Activated T-cell treated with anti-CD3 and anti-CD28 coated beads, Interleukin-2, amount 50 U/mL, for 48 hours (primary cell): ENCODE measurements around the gene L1CAM.

Source experiments
- DNase-seq, 2 experiments: peaks; one replicate each; pipeline ENCODE4 v3.0.0-alpha.2; 2020

Gene L1CAM

GRCh38 chrX:153862369-153863250, 23.4 kb downstream of the L1CAM start:
- peak in 1 of 2 experiments; percentile 13 for DNase-seq

GRCh38 chrX:153861733-153862310, 24.2 kb downstream of the L1CAM start:
- no peak for DNase-seq

DNA sequence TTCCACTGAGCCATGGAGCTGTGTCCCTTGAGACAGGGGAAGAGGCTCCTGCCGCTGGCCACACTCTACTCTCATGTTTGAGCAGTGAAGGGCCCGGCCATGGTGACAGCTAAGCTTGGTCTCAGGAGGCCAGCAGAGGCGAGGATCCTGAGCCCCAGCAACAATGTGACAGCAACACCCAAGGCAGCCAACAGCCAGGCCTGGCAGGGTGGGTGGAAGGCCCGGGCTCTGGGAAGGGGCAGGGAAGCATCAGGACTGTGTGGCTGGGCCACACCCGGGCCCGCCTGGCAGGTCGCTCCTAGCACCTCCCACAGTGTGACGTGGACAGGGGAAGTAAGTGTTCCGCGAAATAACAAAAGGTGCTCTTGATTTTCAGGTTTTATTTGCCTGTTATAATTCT, 24.8 kb downstream of the L1CAM start:
- DNase-seq = no peak

DNA sequence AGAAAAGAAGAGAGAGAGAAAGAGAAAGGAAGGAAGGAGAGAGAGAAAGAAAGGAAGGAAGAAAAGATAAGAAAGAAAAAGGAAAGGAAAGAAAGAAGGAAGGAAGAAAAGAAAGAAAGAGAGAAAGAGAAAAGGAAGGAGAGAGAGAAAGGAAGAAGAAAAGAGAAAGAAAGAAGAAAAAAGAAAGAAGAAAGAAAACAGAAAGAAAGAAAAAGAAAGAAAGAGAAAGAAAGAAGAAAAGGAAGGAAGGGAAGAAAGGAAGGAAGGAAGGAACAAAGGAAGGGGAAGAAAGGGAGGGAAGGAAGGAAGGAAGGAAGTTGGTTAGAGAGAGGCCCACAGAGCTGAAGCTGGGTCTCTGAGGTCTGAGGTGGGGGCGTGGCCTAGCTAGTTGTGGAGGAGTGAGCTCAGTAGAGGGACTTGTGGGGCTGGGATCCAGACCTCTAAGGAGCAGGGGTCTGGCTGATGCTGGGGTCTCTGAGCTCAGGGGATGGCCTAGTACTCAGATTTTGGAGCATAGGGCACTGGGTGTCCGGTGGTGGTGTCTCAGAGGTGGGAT, 28.5 kb downstream of the L1CAM start:
- no peak for DNase-seq

DNA sequence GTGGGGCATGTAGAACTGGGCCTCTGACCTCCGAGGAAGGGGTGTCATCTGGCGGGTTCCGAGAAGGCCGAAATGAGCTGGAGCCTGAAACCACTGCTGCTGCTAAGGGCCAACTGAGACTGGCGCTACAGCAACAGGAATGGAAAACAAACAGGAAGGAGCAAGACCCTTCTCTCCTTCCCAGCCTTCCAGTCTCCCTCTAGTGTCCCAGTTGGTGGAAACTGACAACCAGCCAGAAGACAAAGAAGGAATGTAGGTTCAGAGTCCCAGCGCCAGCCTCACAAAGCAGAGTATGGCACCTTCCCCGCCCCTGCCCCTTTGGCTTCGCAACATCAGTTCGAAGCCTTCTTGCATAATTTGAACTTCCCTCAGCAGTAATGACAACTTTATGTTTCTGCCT, 31.3 kb downstream of the L1CAM start:
- DNase-seq = no peak

DNA sequence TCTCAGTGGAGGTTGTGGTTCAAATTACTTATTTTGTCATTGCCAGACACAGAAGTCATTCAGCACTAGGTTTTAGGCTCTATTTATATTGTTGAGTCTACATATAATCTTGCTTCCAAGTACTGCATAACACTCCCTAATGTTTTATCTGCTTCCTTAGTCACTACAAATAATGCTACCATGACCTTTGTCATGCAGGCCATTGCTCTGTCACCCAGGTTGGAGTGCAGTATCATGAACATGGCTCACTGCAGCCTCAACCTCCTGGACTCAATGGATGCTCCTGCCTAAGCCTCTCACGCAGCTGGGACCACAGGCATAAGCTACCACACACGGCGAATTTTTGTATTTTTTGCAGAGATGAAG, 32.1 kb downstream of the L1CAM start:
- no peak for DNase-seq

DNA sequence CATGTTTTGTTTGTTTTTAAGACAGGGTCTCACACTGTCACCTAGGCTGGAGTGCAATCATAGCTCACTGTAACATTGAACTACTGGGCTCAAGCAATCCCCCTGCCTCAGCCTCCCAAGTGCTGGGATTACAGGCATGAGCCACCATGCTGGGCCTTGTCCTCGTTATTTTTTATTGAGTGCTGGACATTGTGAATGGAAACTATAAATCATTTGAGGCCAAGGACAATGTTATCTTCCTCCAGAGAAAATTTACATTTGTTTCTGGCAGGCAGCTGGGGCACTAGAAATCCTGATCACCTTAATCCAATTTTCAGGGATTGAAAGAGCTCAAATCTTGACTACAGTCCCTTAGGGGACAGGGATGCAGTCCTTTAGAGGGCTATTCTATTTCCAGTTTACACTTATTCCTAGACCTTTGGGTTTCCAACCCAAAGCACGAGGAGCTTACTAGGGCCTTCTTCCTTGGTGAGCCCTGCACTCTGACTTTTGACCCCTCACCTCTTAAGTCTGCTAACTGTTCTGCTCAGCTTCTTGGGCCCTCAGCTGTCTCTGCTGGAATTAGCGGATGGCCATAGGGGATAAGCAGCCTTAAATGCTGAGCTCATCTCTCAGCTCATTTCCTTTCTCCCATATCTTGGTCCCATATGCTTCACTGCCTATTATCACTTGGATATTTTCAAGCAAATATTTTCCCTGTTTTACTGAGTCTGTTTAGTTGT, 32.6 kb downstream of the L1CAM start:
- DNase-seq = no peak

DNA sequence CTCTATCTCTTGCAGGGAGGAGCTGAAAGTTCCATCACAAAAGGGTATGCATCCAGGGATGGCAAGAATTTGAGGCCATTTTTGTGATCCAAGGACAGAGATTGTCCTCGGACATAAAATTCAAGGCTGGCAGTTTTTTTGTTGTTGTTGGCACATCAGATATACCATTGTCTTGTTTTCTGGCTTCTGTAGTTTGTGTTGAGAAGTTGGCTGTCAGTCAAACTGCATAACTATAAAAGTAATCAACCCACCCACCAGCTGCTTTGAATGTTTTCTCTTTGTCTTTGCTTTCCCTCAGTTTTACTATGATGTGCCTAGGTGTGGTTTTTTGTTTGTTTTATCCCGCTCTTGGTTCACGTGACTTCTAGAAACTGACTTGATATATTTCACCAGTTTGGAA, 34.0 kb downstream of the L1CAM start:
- DNase-seq = no peak

DNA sequence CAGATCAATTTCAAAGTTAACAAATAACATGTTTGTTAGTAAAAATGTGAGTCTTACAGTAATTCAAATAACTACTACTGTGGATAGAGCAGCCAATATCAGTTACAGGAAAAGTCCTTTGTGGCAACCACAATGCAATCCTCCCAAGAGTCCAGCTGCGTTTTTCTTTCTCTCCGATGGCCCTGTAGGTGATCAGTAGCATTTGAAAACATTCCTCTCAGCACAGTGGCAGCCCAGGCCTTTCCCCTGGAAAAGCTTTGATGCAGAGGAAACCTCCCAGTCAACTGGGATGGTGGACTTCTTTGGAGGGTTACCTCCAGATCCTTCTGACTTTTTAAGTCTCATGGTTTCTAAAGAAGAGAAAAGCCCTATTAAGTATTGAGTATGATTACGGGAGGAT, 37.6 kb downstream of the L1CAM start:
- DNase-seq = no peak

DNA sequence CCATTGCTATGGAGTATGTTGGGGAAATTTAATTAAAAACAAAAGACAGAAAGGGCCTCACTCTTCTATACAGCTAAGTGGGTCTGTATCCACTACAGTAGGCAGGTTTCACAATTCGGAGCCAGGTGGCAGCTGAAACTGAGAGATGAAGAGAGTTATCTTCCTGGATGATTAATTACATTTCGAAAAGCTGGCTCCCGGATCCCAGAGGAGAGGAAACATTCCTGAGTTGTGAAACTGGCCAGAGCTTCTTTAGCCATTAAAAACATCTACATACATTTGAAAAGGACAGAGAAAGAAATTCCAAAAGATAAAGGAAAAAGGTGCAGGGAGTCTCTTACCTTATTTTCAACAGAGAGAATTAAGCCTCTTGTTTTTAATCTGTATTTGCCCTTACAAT, 40.1 kb downstream of the L1CAM start:
- no peak for DNase-seq

DNA sequence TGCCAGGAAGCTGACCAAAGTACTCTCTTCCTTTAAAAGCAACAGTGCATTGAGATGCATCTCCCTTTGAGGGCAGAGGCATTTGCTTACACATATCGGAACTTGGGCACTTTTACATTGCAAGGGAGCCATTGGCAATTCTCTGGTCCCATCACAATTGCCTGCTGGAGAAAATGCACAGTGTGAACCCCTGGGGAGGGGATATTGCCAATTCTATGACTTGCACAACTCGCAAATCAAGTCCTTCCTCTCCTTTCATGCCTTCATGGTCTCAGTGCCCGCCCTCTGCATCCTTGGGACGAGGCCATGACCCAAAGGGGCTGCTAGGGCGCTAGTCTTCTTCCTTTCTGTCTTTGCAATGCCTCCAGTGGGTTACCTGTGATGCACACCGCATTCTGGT, 40.8 kb downstream of the L1CAM start:
- DNase-seq = no peak

GRCh38 chrX:153844509-153845082, 41.4 kb downstream of the L1CAM start:
- no peak for DNase-seq

DNA sequence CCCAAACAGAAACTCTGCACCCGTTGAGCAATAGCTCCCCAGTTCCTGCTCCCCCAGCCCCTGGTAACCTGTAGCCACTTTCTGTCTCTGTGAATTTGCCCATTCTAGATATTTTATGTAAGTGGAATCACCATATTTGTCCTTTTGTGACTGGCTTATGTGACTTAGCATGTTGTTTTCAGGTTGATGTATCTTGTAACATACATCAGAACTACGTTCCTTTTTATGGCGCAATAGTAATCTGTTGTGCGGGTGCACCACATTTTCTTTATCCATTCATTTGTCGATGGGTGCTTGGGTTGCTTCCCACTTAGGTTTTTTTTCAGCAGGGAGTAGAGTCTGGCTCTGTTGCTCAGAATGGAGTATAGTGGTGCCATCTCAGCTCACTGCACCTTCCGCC, 49.1 kb downstream of the L1CAM start:
- DNase-seq = no peak

DNA sequence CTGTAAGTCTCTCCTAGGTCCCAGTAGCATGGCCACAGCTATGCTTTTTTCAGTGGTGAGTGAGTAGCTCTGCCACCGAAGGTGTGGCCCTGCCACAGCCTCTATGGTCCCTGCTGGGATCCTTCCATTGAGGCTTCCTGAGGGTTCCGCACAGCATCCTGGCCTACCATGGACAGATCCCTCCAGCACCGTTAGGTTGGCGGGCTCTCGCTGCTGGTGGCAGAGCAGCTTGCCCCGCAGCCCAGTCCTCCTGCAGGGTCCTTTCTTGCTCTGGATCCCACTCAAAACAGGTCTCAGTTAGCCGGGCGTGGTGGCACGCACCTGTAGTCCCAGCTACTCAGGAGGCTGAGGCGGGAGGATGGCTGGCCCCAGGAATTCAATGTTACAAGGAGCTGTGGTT, 53.2 kb downstream of the L1CAM start:
- DNase-seq = no peak

GRCh38 chrX:153831429-153832150, 54.4 kb downstream of the L1CAM start:
- DNase-seq = no peak

- DNase-seq = no peak
Measured at GRCh38 chrX:153830640-153831428, 55.1 kb downstream of the L1CAM start.

DNA sequence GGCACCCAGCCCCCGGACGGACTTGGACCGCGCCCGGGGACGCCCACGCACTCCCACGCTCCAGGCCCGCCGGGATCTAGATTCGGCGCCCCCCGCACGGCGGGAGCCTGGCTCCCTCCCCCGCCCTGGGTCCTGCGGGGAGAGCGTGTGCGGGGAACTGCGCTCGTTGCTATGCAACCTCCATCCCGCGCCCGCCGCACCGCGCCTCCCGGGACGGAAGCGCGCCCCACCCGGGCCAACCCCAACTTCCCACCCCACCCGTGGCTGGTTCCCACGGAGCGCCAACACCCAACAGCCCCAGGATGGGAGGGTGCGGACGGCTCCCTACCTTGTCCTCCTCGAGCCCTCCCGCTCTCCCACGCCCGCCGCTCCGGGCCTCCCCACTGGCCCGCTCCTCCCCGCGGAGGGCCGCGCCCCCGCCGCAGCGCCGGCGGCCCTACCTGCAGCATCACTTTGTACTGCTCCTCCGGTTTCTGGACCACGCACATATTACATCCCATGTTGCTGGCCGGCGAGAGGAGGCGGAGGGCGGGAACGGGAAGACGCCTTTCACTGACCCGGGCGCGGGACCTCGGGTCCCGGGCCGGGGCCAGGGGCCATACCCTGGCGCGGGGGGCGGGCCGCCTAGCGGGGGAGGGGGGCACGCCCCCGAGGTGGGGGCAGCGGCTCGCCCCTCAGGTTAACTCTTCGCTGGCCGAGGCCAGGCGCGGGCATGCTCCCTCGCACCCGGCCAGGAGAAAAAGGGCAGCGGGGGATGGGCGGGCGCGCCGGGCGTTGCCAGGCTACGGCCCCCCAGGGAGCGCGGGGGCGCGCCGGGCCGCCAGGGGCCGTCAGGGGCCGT, 56.0 kb downstream of the L1CAM start, which contains the start of gene PDZD4:
PDZD4 (minus strand) TSS at position 746 of the 841 bp plus-strand sequence; CDS start at position 500, 246 bp downstream.
- DNase-seq = no peak

- DNase-seq = no peak
Measured at GRCh38 chrX:153829549-153829798, 56.5 kb downstream of the L1CAM start.

DNA sequence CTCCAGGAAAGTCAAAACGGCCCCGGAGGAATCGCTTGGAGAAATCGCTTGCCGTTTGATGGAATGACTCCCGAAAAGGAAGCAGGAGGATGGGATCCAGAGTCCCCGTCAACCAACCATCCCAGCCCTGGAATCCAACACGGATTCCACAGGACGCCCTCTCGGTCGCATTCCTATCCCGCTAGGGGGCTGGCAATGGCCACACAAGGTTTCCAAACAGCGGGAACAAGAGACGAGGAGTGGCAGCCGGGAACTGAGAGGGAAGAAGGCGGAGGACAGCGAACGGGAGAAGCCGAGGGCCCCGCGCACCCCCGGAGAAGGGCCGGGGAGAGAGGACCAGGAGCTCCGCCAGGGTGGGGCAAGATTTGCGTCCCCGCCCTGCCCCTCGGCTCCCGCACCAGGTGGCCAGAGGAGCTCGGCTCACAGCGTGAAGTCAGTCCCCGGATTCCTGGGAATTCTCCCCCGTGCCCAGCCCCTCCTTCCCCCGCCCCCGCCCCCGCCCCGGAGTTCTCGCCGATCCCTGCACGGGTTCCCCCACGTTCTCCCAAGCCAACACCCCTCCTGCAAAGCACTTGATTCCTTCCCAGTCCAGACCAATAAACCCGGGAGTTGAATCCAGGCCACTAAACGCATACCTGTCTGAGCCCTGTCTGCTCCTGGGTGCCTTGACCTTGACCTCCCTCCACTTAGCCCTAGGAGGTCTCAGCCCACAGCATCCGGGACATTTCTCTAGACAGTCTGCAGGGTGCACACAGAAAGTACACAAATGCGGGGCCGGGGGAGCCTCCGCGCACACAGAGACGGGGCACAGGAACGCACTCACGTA, 57.0 kb downstream of the L1CAM start:
- no peak for DNase-seq

- DNase-seq = no peak
Measured at GRCh38 chrX:153828308-153828707, 57.7 kb downstream of the L1CAM start.
